Pancreas (tissue), 10 donors: Measurements from ENCODE around the gene ZFAND2A. TPM values are rescaled to one million over a fixed set of nuclear protein-coding genes. Genes with fewer than 3 reads are reported as not detected.
"Not testable (repeated sequence)": the region's sequence is repeated elsewhere in the genome, so short reads cannot be mapped to it uniquely, and the experiment has no call there.

Source experiments
- ATAC-seq, 4 donors: fragments of 200-7000 bp; cut with Tn5 transposase; one replicate each; pipeline versions ENCODE4 v1.8.0 to v1.9.1; 2020; ENCODE audit warnings: mild to moderate bottlenecking in 4 of 4, moderate library complexity in 4 of 4
- DNase-seq, 6 donors: peaks; one replicate each; pipeline ENCODE4 v3.0.0-alpha.2; 2020
- FAIRE-seq: peaks from 2 replicates; lab custom pipeline; 2012; peaks lifted over from hg19 to GRCh38; lab: Jason Lieb, UNC
- H3K27ac ChIP-seq, 4 donors: fragments of 200-600 bp; sonication (generic); 1 replicate in 3 of 4; 2 replicates in 1 of 4; pipeline versions ENCODE4 v1.5.0 to v1.8.0; 2020
- H3K27me3 ChIP-seq, 4 donors: fragments of 200-600 bp; one replicate each; pipeline ENCODE4 v1.8.0; 2021
- H3K36me3 ChIP-seq, 3 donors: fragments of 200-600 bp; sonication (generic) in 1 of 3; one replicate each; pipeline versions ENCODE4 v1.5.0 to v1.8.0; 2020 to 2021
- H3K4me1 ChIP-seq, 3 donors: fragments of 200-600 bp; one replicate each; pipeline ENCODE4 v1.8.0; 2021
- H3K4me3 ChIP-seq, 4 donors: fragments of 200-600 bp; sonication (generic) in 2 of 4; one replicate each; pipeline versions ENCODE4 v1.5.0 to v1.8.0; 2020 to 2021
- H3K9me3 ChIP-seq, 4 donors: fragments of 200-600 bp; one replicate each; pipeline ENCODE4 v1.8.0; 2021
- CTCF ChIP-seq, 4 donors: fragments of 200-600 bp; sonication (generic) in 3 of 4; IDR thresholded peaks; one replicate each; pipeline versions ENCODE4 v1.5.0 to v1.8.0; 2021; ENCODE audit warnings: antibody characterized with exemption in 4 of 4
- WGBS, 2 donors: extraction: QIAGEN DNeasy Blood & Tissue Kit; methylation state at CpG; one replicate each; pipeline ENCODE4 v1.1.7; 2013; 5-methylcytosine and 5-hydroxymethylcytosine counted together
- intact Hi-C, 3 donors: fragments of 100-400 bp; cut with DNase I; formaldehyde crosslinking; loops; one replicate each; pipeline versions ENCODE4 v1.11.1 to v1.14.2; 2022
- polyA plus RNA-seq, 2 donors: library from polyadenylated mRNA; stranded (reverse); fragments of 200-250 nt; gene quantifications; one replicate each; pipeline ENCODE4 v1.2.3, GENCODE V29; 2013
- total RNA-seq, 6 donors: library from RNA; stranded (reverse); fragmentation: NEBNext Ultra II Directional in 4 of 6; extraction: Animal tissue kit (Norgen Biotek cat#: 25700) in 4 of 6; gene quantifications; one replicate each; pipeline versions ENCODE4 v1.2.1 to v1.2.4, GENCODE V29; 2021 to 2023
- donor health status: healthy with polysubstance abuse.
- donor health status: DM: no; HTN: no; CAD: no; lungs with moderate emphysema.
- donor health status: DM: no; HTN: no; CAD: no.
- donor health status: control.
- donor health status: control.
- donor health status: Bipolar disorder and iron deficiency.
- donor health status: DM: yes; HTN: yes; CAD: no.
- donor health status: DM: no; HTN: no; CAD: no.
- donor health status: DM: no; HTN: no; CAD: no.
- donor health status: DM: yes; HTN: yes; CAD: no.

The ZFAND2A gene
- total and polyA plus RNA-seq, 8 donors = 6.1 to 35.0 (median 15.3) TPM

GRCh38 chr7:1168422-1168821, 8.4 kb upstream of the ZFAND2A start:
- no peaks in the 10 kb centered on the region for H3K36me3 ChIP-seq
- 68 to 82% methylated on average over 11 of the region's 11 CpGs for WGBS, 2 donors
- FAIRE-seq (no peak), DNase-seq (no peak), ATAC-seq (no peak)
- H3K9me3 ChIP-seq = no peaks in the 10 kb centered on the region
- no peak for TF ChIP-seq CTCF (IDR thresholded peaks at IDR 0.05)
- intact Hi-C loops = no loop called here
- no peaks in the 10 kb centered on the region for H3K27me3 ChIP-seq
- no peak overlapping the region for H3K27ac ChIP-seq
- no peaks in the 10 kb centered on the region for H3K4me1 ChIP-seq
- H3K4me3 ChIP-seq = no peak overlapping the region

- intact Hi-C loops = no loop called here
- WGBS, 2 donors = 81 to 82% methylated on average over 7 of the region's 7 CpGs
- FAIRE-seq (no peak), ATAC-seq (no peak), DNase-seq (no peak)
- no peaks in the 10 kb centered on the region for H3K4me1 ChIP-seq
- no peak overlapping the region for H3K4me3 ChIP-seq
- no peaks in the 10 kb centered on the region for H3K9me3 ChIP-seq
- no peaks in the 10 kb centered on the region for H3K36me3 ChIP-seq
- no peaks in the 10 kb centered on the region for H3K27me3 ChIP-seq
- no peak for TF ChIP-seq CTCF (IDR thresholded peaks at IDR 0.05)
- H3K27ac ChIP-seq = no peak overlapping the region
These were observed 4.4 kb upstream of the ZFAND2A start for GRCh38 chr7:1164436-1164835.

- DNase-seq (no peak), FAIRE-seq (no peak), ATAC-seq (no peak)
- no peaks in the 10 kb centered on the region for H3K36me3 ChIP-seq
- no peaks in the 10 kb centered on the region for H3K9me3 ChIP-seq
- H3K4me3 ChIP-seq = no peak overlapping the region
- H3K27ac ChIP-seq = no peak overlapping the region
- no peak for TF ChIP-seq CTCF (IDR thresholded peaks at IDR 0.05)
- intact Hi-C loops = no loop called here
- peaks cover 0 to 4% (median 0%) of the 10 kb centered on the region in 3 donors for H3K4me1 ChIP-seq
- H3K27me3 ChIP-seq = no peaks in the 10 kb centered on the region
- 91 to 93% methylated on average over 12 of the region's 12 CpGs for WGBS, 2 donors
These were observed 3.1 kb upstream of the ZFAND2A start for GRCh38 chr7:1163121-1163520.

GRCh38 chr7:1160670-1161021, 650 bp upstream of the ZFAND2A start:
- DNase-seq (no peak), FAIRE-seq (no peak), ATAC-seq (peak in 3 of 4 donors; percentile 5 to 20 (median 6))
- no peak for TF ChIP-seq CTCF (IDR thresholded peaks at IDR 0.05)
- peak overlapping the region; percentile 80 to 97 (median 92) for H3K27ac ChIP-seq
- H3K9me3 ChIP-seq = no peaks in the 10 kb centered on the region
- peaks cover 0 to 1% (median 0%) of the 10 kb centered on the region in 3 donors for H3K36me3 ChIP-seq
- H3K27me3 ChIP-seq = no peaks in the 10 kb centered on the region
- 20 to 22% methylated on average over 19 of the region's 19 CpGs for WGBS, 2 donors
- H3K4me3 ChIP-seq = peak overlapping the region; percentile 77 to 93 (median 84)
- intact Hi-C loops = no loop called here
- H3K4me1 ChIP-seq = peaks cover 4 to 12% (median 5%) of the 10 kb centered on the region in 3 donors

GRCh38 chr7:1159231-1159630, 765 bp downstream of the ZFAND2A start:
- peak overlapping the region in 1 of 4 donors; percentile 54 for H3K27ac ChIP-seq
- WGBS, 2 donors = 3% methylated on average over 18 to 26 of the region's 26 CpGs
- peak overlapping the region; percentile 26 to 93 (median 71) for H3K4me3 ChIP-seq
- intact Hi-C loops, H3K9me3 ChIP-seq, DNase-seq, FAIRE-seq, ATAC-seq, H3K27me3 ChIP-seq: not testable (repeated sequence)
- peaks cover 4 to 12% (median 5%) of the 10 kb centered on the region in 3 donors for H3K4me1 ChIP-seq
- H3K36me3 ChIP-seq = peaks cover 3 to 11% (median 6%) of the 10 kb centered on the region in 3 donors
